ENCODE results near the gene TMEM53.

The TMEM53 gene

DNA sequence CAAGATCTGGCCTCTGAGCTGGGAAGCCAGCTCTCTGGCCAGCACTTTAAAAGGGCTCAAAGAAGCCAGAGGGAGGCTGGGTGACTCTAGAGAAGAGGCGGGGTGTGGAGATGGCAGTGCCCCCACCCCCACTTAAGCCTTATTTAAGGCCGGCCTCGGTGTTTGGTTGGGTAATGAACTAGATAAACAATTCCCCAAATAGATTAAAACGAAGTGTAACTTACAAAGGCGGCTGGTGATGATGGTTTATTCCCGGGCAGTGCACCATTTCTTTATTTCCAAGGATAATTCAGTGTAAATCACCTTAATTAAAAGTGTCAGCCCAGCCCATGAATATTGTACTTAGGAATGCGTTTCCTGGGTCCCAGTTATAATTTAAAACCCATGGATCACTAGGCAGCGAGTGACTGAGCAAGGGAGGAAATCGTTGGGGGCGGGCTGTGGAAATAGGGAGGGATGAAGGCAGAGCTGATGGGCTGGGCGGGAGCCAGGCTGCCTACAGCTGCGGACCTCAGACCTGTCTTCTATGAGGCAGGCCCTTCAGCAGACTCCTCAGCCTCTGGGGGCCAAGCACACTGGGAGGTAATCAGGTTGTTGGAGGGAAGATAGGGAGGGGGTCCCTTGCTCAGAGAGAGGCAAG is 54.9 kb downstream of the TMEM53 start:
- no peak for DNase-seq
- intact Hi-C loops (cut with DNase I; ENCODE audit: low total_unique reads): no loop called here

DNA sequence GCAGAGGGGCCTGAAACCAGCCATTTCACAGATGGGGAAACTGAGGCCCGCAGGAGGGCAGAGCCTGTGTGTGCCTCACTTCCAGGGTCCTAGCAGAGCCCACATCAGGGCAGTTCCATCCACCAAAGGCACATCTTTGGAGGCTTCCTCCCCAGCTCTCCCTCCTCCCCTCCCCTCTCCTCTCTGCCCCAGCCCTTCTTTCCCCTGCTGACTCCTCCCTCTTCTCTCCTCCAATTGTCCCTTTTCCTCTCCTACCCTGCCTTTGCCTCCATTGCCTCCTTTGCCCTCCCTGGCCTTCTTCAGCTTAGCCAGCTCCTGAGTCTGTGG is 56.6 kb downstream of the TMEM53 start:
- Histone ChIP-seq H3K36me3 (no peaks in the 10 kb centered on the region), H3K27me3 (peaks cover 0 to 51% of the 10 kb centered on the region in 2 donors), H3K4me1 (peaks cover 0 to 12% (median 9%) of the 10 kb centered on the region in 4 donors), H3K9me3 (no peaks in the 10 kb centered on the region), H3K27ac (no peak overlapping the region), H3K4me3 (no peak overlapping the region)
- TF ChIP-seq, protein P1, sequence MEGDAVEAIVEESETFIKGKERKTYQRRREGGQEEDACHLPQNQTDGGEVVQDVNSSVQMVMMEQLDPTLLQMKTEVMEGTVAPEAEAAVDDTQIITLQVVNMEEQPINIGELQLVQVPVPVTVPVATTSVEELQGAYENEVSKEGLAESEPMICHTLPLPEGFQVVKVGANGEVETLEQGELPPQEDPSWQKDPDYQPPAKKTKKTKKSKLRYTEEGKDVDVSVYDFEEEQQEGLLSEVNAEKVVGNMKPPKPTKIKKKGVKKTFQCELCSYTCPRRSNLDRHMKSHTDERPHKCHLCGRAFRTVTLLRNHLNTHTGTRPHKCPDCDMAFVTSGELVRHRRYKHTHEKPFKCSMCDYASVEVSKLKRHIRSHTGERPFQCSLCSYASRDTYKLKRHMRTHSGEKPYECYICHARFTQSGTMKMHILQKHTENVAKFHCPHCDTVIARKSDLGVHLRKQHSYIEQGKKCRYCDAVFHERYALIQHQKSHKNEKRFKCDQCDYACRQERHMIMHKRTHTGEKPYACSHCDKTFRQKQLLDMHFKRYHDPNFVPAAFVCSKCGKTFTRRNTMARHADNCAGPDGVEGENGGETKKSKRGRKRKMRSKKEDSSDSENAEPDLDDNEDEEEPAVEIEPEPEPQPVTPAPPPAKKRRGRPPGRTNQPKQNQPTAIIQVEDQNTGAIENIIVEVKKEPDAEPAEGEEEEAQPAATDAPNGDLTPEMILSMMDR (IDR thresholded peaks at IDR 0.05): no peak
- intact Hi-C loops (cut with DNase I; ENCODE audit: low total_unique reads): no loop called here
- no peak for DNase-seq

More for the DNA sequence above, 54.9 kb downstream of the TMEM53 start:
- Histone ChIP-seq H3K27me3 (peaks cover 0 to 39% of the 10 kb centered on the region in 2 donors), H3K36me3 (no peaks in the 10 kb centered on the region), H3K4me1 (peaks cover 0 to 12% (median 9%) of the 10 kb centered on the region in 4 donors), H3K27ac (no peak overlapping the region), H3K9me3 (no peaks in the 10 kb centered on the region), H3K4me3 (no peak overlapping the region)
- TF ChIP-seq, protein P1 (IDR thresholded peaks at IDR 0.05): no peak

DNA sequence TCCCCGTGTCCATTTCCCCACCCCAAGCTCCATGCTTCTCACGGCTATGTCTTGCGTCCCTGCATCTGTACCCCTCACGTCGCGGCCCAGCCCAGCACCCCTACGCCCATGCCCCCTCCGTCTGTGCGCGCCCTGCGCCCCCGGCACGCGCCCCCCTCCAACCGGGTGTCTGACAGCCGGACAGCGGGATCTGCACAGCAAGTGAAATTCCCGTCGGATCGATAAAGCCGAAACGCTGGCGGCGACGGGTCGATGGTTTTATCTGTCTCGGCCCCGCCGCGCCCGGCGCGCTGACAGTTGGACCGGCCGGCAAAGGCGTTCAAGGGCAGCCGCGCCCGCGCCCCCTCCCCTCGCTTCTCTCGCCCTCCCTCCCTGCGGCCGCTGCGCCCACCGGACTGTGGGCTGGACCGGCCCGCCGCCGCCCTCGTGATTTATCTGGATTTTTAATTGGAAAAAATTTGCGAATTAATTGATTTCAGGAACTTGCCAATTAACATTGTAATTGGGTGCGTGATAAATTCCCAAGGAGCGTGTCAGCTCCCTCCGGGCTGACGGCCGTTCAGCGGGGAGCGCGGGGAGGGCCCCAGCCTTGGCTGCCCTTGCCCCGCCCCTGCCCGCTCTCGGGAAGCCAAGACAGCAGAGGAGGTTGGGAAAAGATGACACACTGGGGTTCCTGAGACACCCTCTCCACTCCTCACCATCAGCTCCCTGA is 57.1 kb downstream of the TMEM53 start:
- H3K4me3 ChIP-seq: peak overlapping the region in 1 of 2 donors; percentile 43
- no peak overlapping the region for H3K27ac ChIP-seq
- TF ChIP-seq, protein P1 (IDR thresholded peaks at IDR 0.05): no peak
- H3K27me3 ChIP-seq: peaks cover 0 to 51% of the 10 kb centered on the region in 2 donors
- no peaks in the 10 kb centered on the region for H3K9me3 ChIP-seq
- no peak for DNase-seq
- intact Hi-C loops (cut with DNase I; ENCODE audit: low total_unique reads): no loop called here
- H3K4me1 ChIP-seq: peaks cover 0 to 12% (median 9%) of the 10 kb centered on the region in 4 donors
- H3K36me3 ChIP-seq: no peaks in the 10 kb centered on the region

DNA sequence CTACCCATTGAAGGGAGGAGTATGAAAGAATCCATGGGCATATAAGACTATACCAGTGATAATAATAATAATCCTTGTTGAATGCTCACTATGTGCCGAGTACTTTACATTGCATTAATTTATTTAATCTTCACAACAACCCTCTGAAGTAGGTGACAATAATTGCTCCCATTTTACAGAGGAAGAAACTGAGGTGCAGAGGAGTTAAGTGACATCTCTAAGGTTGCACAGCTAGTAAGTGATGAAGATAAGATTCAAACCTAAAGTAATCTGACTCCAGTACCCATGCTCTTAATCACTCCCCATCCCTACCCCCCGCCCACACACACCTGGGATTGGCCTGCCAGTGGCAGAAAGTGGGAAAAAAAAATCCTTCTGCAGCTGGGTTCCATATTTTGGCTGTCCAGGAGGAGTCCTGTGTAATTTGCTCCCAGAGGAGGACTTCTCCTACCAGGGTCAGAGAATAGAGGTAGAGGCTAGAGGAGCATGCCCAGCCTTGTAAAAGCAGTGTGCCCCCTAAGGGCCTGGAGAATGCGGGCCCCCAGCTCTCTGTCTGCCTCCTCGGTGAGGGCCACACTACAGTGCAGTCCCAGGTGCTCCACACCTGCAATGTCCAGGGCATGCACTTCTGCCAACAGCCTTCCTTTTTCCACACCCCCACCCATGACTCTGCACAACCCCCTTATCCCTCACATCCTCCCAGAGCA is 57.8 kb downstream of the TMEM53 start:
- Histone ChIP-seq H3K27me3 (peaks cover 0 to 56% of the 10 kb centered on the region in 2 donors), H3K4me1 (peaks cover 0 to 12% (median 9%) of the 10 kb centered on the region in 4 donors), H3K4me3 (peak overlapping the region in 1 of 2 donors; percentile 43), H3K27ac (no peak overlapping the region), H3K9me3 (no peaks in the 10 kb centered on the region), H3K36me3 (no peaks in the 10 kb centered on the region)
- TF ChIP-seq, protein P1 (IDR thresholded peaks at IDR 0.05): no peak
- no peak for DNase-seq
- intact Hi-C loops (cut with DNase I; ENCODE audit: low total_unique reads): no loop called here

DNA sequence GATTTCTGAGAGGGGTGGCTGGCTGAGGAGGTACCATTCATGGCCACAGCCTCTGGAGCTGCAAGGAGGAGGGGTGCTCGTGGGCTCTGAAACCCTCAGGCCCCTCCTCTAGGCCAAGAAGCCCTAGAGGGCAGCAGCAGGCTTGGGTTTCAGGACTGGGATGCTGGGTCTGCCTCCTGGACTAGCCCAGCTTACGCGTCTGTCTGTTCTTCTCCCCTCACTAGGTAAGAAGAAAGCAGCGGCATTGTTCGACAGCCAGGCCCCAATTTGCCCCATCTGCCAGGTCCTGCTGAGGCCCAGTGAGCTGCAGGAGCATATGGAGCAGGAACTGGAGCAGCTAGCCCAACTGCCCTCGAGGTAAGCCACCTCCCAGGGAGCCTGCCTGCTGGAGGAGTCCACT is 60.3 kb downstream of the TMEM53 start:
- intact Hi-C loops (cut with DNase I; ENCODE audit: low total_unique reads): no loop called here
- no peaks in the 10 kb centered on the region for H3K36me3 ChIP-seq
- TF ChIP-seq, protein P1 (IDR thresholded peaks at IDR 0.05): no peak
- H3K27ac ChIP-seq: no peak overlapping the region
- peaks cover 0 to 79% of the 10 kb centered on the region in 2 donors for H3K27me3 ChIP-seq
- H3K4me1 ChIP-seq: peaks cover 0 to 12% (median 9%) of the 10 kb centered on the region in 4 donors
- no peak overlapping the region for H3K4me3 ChIP-seq
- H3K9me3 ChIP-seq: no peaks in the 10 kb centered on the region
- no peak for DNase-seq

Data from tibial artery (tissue), 4 donors.